H1 (cell line): ENCODE measurements around the gene GALT. TPM values are rescaled to one million over a fixed set of nuclear protein-coding genes. Genes with fewer than 3 reads are reported as not detected.

Experiments
- CTCF ChIA-PET: fragments of 300-600 bp; sonication (Branson Sonifier 250); formaldehyde crosslinking; loops from one replicate; lab custom pipeline; 2021; ENCODE audit not compliant: partially characterized antibody; lab: Charles Lee
- POLR2A ChIA-PET: fragments of 300-600 bp; sonication (Branson Sonifier 250); formaldehyde crosslinking; loops from one replicate; lab custom pipeline; 2021; ENCODE audit warnings: inconsistent platforms; ENCODE audit not compliant: partially characterized antibody; lab: Charles Lee
- DNase-seq, 2 experiments: peaks; one replicate each; pipeline versions ENCODE4 v3.0.0 to v3.0.0-alpha.2; 2010 to 2022; ENCODE audit warnings: low spot score in 2 of 2, low read depth in 1 of 2, mixed read lengths in 1 of 2
- FAIRE-seq: peaks from 2 replicates; lab custom pipeline; 2011; peaks lifted over from hg19 to GRCh38; lab: Jason Lieb, UNC
- H2AFZ ChIP-seq: 2 replicates; pipeline ENCODE4 v1.8.1; 2012; ENCODE audit warnings: low read length, inconsistent platforms
- H2AK5ac ChIP-seq: 2 replicates; pipeline ENCODE4 v1.6.1; 2013; ENCODE audit warnings: low read depth, low read length
- H2BK120ac ChIP-seq: replicated peaks from 2 replicates; pipeline ENCODE3; 2013; ENCODE audit warnings: low read depth, low read length, inconsistent platforms
- H2BK12ac ChIP-seq: 2 replicates; pipeline ENCODE4 v1.6.1; 2013; ENCODE audit warnings: low read depth, low read length
- H2BK15ac ChIP-seq: 2 replicates; pipeline ENCODE4 v1.6.1; 2013; ENCODE audit warnings: low read length
- H2BK20ac ChIP-seq: 2 replicates; pipeline ENCODE4 v1.6.1; 2013; ENCODE audit warnings: low read length
- H2BK5ac ChIP-seq: 2 replicates; pipeline ENCODE4 v1.6.1; 2013; ENCODE audit warnings: low read depth, low read length
- H3K14ac ChIP-seq: 2 replicates; pipeline ENCODE4 v1.6.1; 2013; ENCODE audit warnings: inconsistent platforms; ENCODE audit not compliant: insufficient read length
- H3K18ac ChIP-seq: 2 replicates; pipeline ENCODE4 v1.6.1; 2013; ENCODE audit warnings: low read length; ENCODE audit errors: extremely low read depth
- H3K23ac ChIP-seq: 2 replicates; pipeline ENCODE4 v1.6.1; 2013; ENCODE audit warnings: inconsistent platforms; ENCODE audit not compliant: insufficient read length
- H3K23me2 ChIP-seq: 2 replicates; pipeline ENCODE4 v1.6.1; 2013; ENCODE audit warnings: low read depth, low read length
- H3K27ac ChIP-seq: 2 replicates; pipeline ENCODE4 v1.6.1; 2011; ENCODE audit warnings: low read depth, low read length, inconsistent platforms
- H3K27me3 ChIP-seq, 4 experiments: replicated peaks in 1 of 4; 1 replicate in 1 of 4; 2 replicates in 3 of 4; pipeline versions ENCODE4 v1.6.1 to v1.8.1; 2011 to 2013; ENCODE audit warnings: low read length in 3 of 4, mild to moderate bottlenecking in 3 of 4, inconsistent platforms in 2 of 4, mixed read lengths in 2 of 4, moderate library complexity in 1 of 4; ENCODE audit not compliant: control insufficient read depth in 3 of 4, insufficient read depth in 3 of 4; ENCODE audit errors: extremely low read depth in 1 of 4
- H3K36me3 ChIP-seq, 4 experiments: 2 replicates each; pipeline versions ENCODE4 v1.6.1 to v1.8.1; 2011 to 2013; ENCODE audit warnings: mild to moderate bottlenecking in 4 of 4, low read length in 3 of 4, moderate library complexity in 2 of 4, control low read depth in 1 of 4, inconsistent platforms in 1 of 4; ENCODE audit not compliant: insufficient read depth in 4 of 4, control insufficient read depth in 2 of 4
- H3K4ac ChIP-seq: replicated peaks from 2 replicates; pipeline ENCODE3; 2013; ENCODE audit warnings: low read length, low read depth, mixed read lengths, inconsistent platforms; ENCODE audit not compliant: insufficient read length
- H3K4me1 ChIP-seq, 4 experiments: replicated peaks in 1 of 4; 1 replicate in 1 of 4; 2 replicates in 3 of 4; pipeline versions ENCODE4 v1.6.1 to v1.8.1; 2011 to 2013; ENCODE audit warnings: low read length in 3 of 4, inconsistent platforms in 2 of 4, mixed read lengths in 1 of 4; ENCODE audit not compliant: insufficient read depth in 4 of 4, control insufficient read depth in 3 of 4
- H3K4me2 ChIP-seq, 2 experiments: 2 replicates each; pipeline versions ENCODE4 v1.6.1 to v1.8.1; 2011 to 2013; ENCODE audit warnings: low read depth in 2 of 2, low read length in 2 of 2, control low read depth in 1 of 2, inconsistent platforms in 1 of 2, mild to moderate bottlenecking in 1 of 2; ENCODE audit not compliant: insufficient read depth in 1 of 2
- H3K4me3 ChIP-seq, 4 experiments: fragments of 200-600, 300-600 bp in 1 of 4; sonication (generic), shearing (Covaris generic), sonication (Bioruptor Twin) in 1 of 4; 2 replicates each; pipeline versions ENCODE4 v1.5.1 to v1.8.1; 2011 to 2016; ENCODE audit warnings: low read length in 4 of 4, low read depth in 3 of 4, control low read depth in 2 of 4, inconsistent platforms in 2 of 4, mild to moderate bottlenecking in 2 of 4, mixed read lengths in 1 of 4, moderate library complexity in 1 of 4; ENCODE audit not compliant: insufficient read depth in 2 of 4; ENCODE audit errors: extremely low read depth in 1 of 4
- H3K56ac ChIP-seq: replicated peaks from 2 replicates; pipeline ENCODE3; 2013; ENCODE audit warnings: low read depth, mild to moderate bottlenecking, mixed read lengths, low read length, inconsistent platforms; ENCODE audit not compliant: insufficient read length
- H3K79me1 ChIP-seq: 2 replicates; pipeline ENCODE4 v1.6.1; 2013; ENCODE audit warnings: low read depth, low read length, control low read depth
- H3K79me2 ChIP-seq, 2 experiments: 2 replicates each; pipeline versions ENCODE4 v1.6.1 to v1.8.1; 2012 to 2013; ENCODE audit warnings: low read length in 2 of 2, mild to moderate bottlenecking in 2 of 2, inconsistent platforms in 1 of 2; ENCODE audit not compliant: insufficient read depth in 2 of 2, control insufficient read depth in 1 of 2
- H3K9ac ChIP-seq, 4 experiments: replicated peaks in 1 of 4; 1 replicate in 1 of 4; 2 replicates in 3 of 4; pipeline versions ENCODE4 v1.6.1 to v1.8.1; 2011 to 2013; ENCODE audit warnings: low read depth in 3 of 4, low read length in 3 of 4, control low read depth in 2 of 4, mild to moderate bottlenecking in 2 of 4, moderate library complexity in 2 of 4, inconsistent platforms in 1 of 4; ENCODE audit errors: extremely low read depth in 1 of 4
- H3K9me3 ChIP-seq, 2 experiments: 2 replicates each; pipeline versions ENCODE4 v1.6.1 to v1.8.1; 2012 to 2013; ENCODE audit warnings: mild to moderate bottlenecking in 2 of 2, moderate library complexity in 2 of 2, control low read depth in 1 of 2, inconsistent platforms in 1 of 2, low read depth in 1 of 2, low read length in 1 of 2, mixed read lengths in 1 of 2; ENCODE audit not compliant: insufficient read depth in 2 of 2
- H4K20me1 ChIP-seq, 2 experiments: replicated peaks in 1 of 2; 2 replicates each; pipeline versions ENCODE3 to v1.8.1; 2011 to 2013; ENCODE audit warnings: inconsistent platforms in 2 of 2, low read length in 2 of 2, mild to moderate bottlenecking in 1 of 2; ENCODE audit not compliant: insufficient read depth in 2 of 2, control insufficient read depth in 1 of 2
- H4K5ac ChIP-seq: 2 replicates; pipeline ENCODE4 v1.6.1; 2013; ENCODE audit warnings: low read length, low read depth, mixed read lengths, inconsistent platforms; ENCODE audit not compliant: insufficient read length
- H4K8ac ChIP-seq: 2 replicates; pipeline ENCODE4 v1.8.0; 2013; ENCODE audit warnings: mild to moderate bottlenecking, moderate library complexity, low read length, inconsistent platforms; ENCODE audit not compliant: insufficient read depth; ENCODE audit errors: extremely low read depth
- H4K91ac ChIP-seq: replicated peaks from 2 replicates; pipeline ENCODE3; 2013; ENCODE audit warnings: low read length, mixed read lengths, inconsistent platforms; ENCODE audit not compliant: insufficient read length
- BRCA1 ChIP-seq: IDR thresholded peaks from 2 replicates; pipeline ENCODE4 v1.6.1; 2012; ENCODE audit warnings: low read depth, low read length, improper control_type of control experiment
- GABPA ChIP-seq: IDR thresholded peaks from 2 replicates; pipeline ENCODE4 v1.6.1; 2011; ENCODE audit warnings: mild to moderate bottlenecking, low read length, moderate library complexity, borderline replicate concordance; ENCODE audit not compliant: insufficient read depth
- HDAC2 ChIP-seq, 2 experiments: fragments of 300-600 bp in 1 of 2; sonication (generic) in 1 of 2; IDR thresholded peaks; 2 replicates each; pipeline ENCODE4 v1.6.1; 2011 to 2012; ENCODE audit warnings: low read depth in 2 of 2, low read length in 2 of 2, mild to moderate bottlenecking in 2 of 2, moderate library complexity in 2 of 2, borderline replicate concordance in 1 of 2, inconsistent platforms in 1 of 2
- MAX ChIP-seq: IDR thresholded peaks from 2 replicates; pipeline ENCODE4 v1.6.1; 2012; ENCODE audit warnings: inconsistent platforms
- POLR2AphosphoS5 ChIP-seq: IDR thresholded peaks from 2 replicates; pipeline ENCODE4 v1.6.1; 2011; ENCODE audit warnings: low read depth, low read length
- RXRA ChIP-seq: IDR thresholded peaks from 2 replicates; pipeline ENCODE4 v1.6.1; 2011; ENCODE audit warnings: low read depth, mild to moderate bottlenecking, low read length, moderate library complexity; ENCODE audit not compliant: insufficient read depth
- SP2 ChIP-seq: IDR thresholded peaks from 2 replicates; pipeline ENCODE4 v1.6.1; 2012; ENCODE audit warnings: mild to moderate bottlenecking, low read length, inconsistent platforms
- SRF ChIP-seq: IDR thresholded peaks from 2 replicates; pipeline ENCODE4 v1.6.1; 2011; ENCODE audit warnings: mild to moderate bottlenecking, low read depth, low read length, moderate library complexity
- YY1 ChIP-seq: IDR thresholded peaks from 2 replicates; pipeline ENCODE4 v1.6.1; 2011; ENCODE audit warnings: low read depth, mild to moderate bottlenecking, low read length
- WGBS, 2 experiments: shearing (Covaris generic) in 1 of 2; methylation state at CpG; one replicate each; pipeline versions ENCODE4 v1.1.6 to v1.1.7; 2013 to 2015; ENCODE audit warnings: low lambda C conversion rate in 2 of 2, mixed read lengths in 2 of 2, inconsistent platforms in 1 of 2, low coverage in 1 of 2, missing lambda C conversion rate in 1 of 2; ENCODE audit not compliant: insufficient replicate concordance in 2 of 2, insufficient coverage in 1 of 2, insufficient read length in 1 of 2; ENCODE audit errors: extremely low coverage in 1 of 2, missing lambda C conversion rate in 1 of 2; 5-methylcytosine and 5-hydroxymethylcytosine counted together
- polyA plus RNA-seq, 7 experiments: library from polyadenylated mRNA; depleted of rRNA in 3 of 7; stranded (reverse) in 5 of 7; unstranded in 2 of 7; fragments of >200 nt in 5 of 7; fragments of 200-250 nt in 2 of 7; gene quantifications; 1 replicate in 5 of 7; 2 replicates in 1 of 7; 4 replicates in 1 of 7; pipeline versions ENCODE4 v1.2.1 to v1.2.3, GENCODE V29; 2011 to 2013; ENCODE audit warnings: missing spikeins in 2 of 7, mixed read lengths in 2 of 7
- total RNA-seq: library from RNA; stranded (reverse); fragmentation: NEBNext Ultra II Directional; extraction: Animal tissue kit (Norgen Biotek cat#: 25700); gene quantifications from 2 replicates; pipeline ENCODE4 v1.2.1, GENCODE V29; 2021
- TF ChIP-seq, protein P1 (sequence below): IDR thresholded peaks from 2 replicates; pipeline ENCODE4 v1.6.1; 2012; ENCODE audit warnings: low read length, inconsistent platforms
- TF ChIP-seq, protein P2 (sequence below): IDR thresholded peaks from 2 replicates; pipeline ENCODE4 v1.6.1; 2012; ENCODE audit warnings: inconsistent platforms

Gene GALT
- total and polyA plus RNA-seq, 2 of the 8 experiments (the other 6 are each of a cell fraction or from before 2014, with no cell fraction given) = 21.9 to 50.6 TPM

- no peak overlapping the region for H3K4ac ChIP-seq
- H4K91ac ChIP-seq = no peak overlapping the region
- H3K4me2 ChIP-seq = no peak overlapping the region
- H3K27me3 ChIP-seq = no peaks in the 10 kb centered on the region; a peak in 2 of 7 replicates
- no peak overlapping the region for H3K14ac ChIP-seq
- CTCF ChIA-PET = interaction anchor here (0.7 to 11.5 kb wide), 8 partner anchors 9 to 157 kb away, joined by 3 to 214 read pairs (median 10); partner anchors contain the start of gene CNTFR
- H4K20me1 ChIP-seq = no peaks in the 10 kb centered on the region
- no peak overlapping the region for H2BK5ac ChIP-seq
- no peak overlapping the region for H2AFZ ChIP-seq
- no peak overlapping the region for H4K8ac ChIP-seq
- no peak overlapping the region for H3K9ac ChIP-seq
- H3K36me3 ChIP-seq = no peaks in the 10 kb centered on the region
- H2BK15ac ChIP-seq = no peak overlapping the region
- no peak overlapping the region for H3K27ac ChIP-seq
- no peak overlapping the region for H3K23ac ChIP-seq
- H3K23me2 ChIP-seq = no peaks in the 10 kb centered on the region
- H4K5ac ChIP-seq = no peak overlapping the region
- H2BK20ac ChIP-seq = no peak overlapping the region
- peaks cover 0 to 5% (median 2%) of the 10 kb centered on the region in 4 experiments; a peak in 2 of 7 replicates for H3K4me1 ChIP-seq
- H3K18ac ChIP-seq = no peak overlapping the region
- POLR2A ChIA-PET = interaction anchor here (0.7 kb wide), 1 partner anchor 35 kb away, joined by 3 read pairs; no protein-coding TSS in a partner anchor
- no peaks in the 10 kb centered on the region for H3K79me1 ChIP-seq
- H2AK5ac ChIP-seq = no peak overlapping the region
- no peak overlapping the region for H3K4me3 ChIP-seq
- DNase-seq (no peak), FAIRE-seq (no peak)
- no peak overlapping the region for H3K56ac ChIP-seq
- no peaks in the 10 kb centered on the region for H3K9me3 ChIP-seq
- 82% methylated on average over 1 of the region's 1 CpG; no CpG with 5 or more reads in 1 of the 2 experiments for WGBS, 2 experiments
- H2BK120ac ChIP-seq = no peak overlapping the region
- H2BK12ac ChIP-seq = peak overlapping the region; percentile 50; the same call in 1 of the 2 replicates
- no peak for TF ChIP-seq HDAC2 (IDR thresholded peaks at IDR 0.05; ENCODE audit: borderline replicate concordance in 1 of 2, low read depth in 2 of 2, low read length in 2 of 2)
- TF ChIP-seq POLR2AphosphoS5 = no peak
- TF ChIP-seq, protein P1, sequence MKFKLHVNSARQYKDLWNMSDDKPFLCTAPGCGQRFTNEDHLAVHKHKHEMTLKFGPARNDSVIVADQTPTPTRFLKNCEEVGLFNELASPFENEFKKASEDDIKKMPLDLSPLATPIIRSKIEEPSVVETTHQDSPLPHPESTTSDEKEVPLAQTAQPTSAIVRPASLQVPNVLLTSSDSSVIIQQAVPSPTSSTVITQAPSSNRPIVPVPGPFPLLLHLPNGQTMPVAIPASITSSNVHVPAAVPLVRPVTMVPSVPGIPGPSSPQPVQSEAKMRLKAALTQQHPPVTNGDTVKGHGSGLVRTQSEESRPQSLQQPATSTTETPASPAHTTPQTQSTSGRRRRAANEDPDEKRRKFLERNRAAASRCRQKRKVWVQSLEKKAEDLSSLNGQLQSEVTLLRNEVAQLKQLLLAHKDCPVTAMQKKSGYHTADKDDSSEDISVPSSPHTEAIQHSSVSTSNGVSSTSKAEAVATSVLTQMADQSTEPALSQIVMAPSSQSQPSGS = no peak
- TF ChIP-seq SRF = no peak
- TF ChIP-seq MAX = no peak
- TF ChIP-seq BRCA1 = no peak
- TF ChIP-seq SP2 = no peak
- TF ChIP-seq, protein P2, sequence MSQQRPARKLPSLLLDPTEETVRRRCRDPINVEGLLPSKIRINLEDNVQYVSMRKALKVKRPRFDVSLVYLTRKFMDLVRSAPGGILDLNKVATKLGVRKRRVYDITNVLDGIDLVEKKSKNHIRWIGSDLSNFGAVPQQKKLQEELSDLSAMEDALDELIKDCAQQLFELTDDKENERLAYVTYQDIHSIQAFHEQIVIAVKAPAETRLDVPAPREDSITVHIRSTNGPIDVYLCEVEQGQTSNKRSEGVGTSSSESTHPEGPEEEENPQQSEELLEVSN = no peak
- TF ChIP-seq GABPA = no peak
- TF ChIP-seq YY1 = no peak
- no peak for TF ChIP-seq RXRA
- TF ChIP-seq, all 59 proteins: peak for 0
- no peaks in the 10 kb centered on the region for H3K79me2 ChIP-seq
Observed at GRCh38 chr9:34600908-34601307, 45.6 kb upstream of the GALT start.
